ENCODE measurements around the gene LAS1L. TPM values are rescaled to one million over a fixed set of nuclear protein-coding genes. Genes with fewer than 3 reads are reported as not detected.

The LAS1L gene
- total and polyA plus RNA-seq, 9 of the 15 experiments (the other 6 are each of a cell fraction or from before 2014, with no cell fraction given) = 43.3 to 119 (median 86.4) TPM

- ATAC-seq (no peak), FAIRE-seq (no peak), DNase-seq (ENCODE audit: extremely low read depth in 1 of 4, low spot score in 3 of 4) (no peak)
- H3K9me1 ChIP-seq (ENCODE audit: control insufficient read depth, insufficient read depth, low read length) = no peaks in the 10 kb centered on the region
- TF ChIP-seq SPI1 (IDR thresholded peaks at IDR 0.05; ENCODE audit: borderline replicate concordance, low read depth, low read length) = peak; percentile 61
- TF ChIP-seq JUND (IDR thresholded peaks at IDR 0.05; ENCODE audit: borderline replicate concordance, low read depth, low read length) = no peak
- TF ChIP-seq JUND (tag; IDR thresholded peaks at IDR 0.05; ENCODE audit: borderline replicate concordance, low read depth, low read length) = no peak
- peak overlapping the region; percentile 68 for H2AFZ ChIP-seq (ENCODE audit: low read depth, low read length)
- no peaks in the 10 kb centered on the region for H3K9me3 ChIP-seq (replicated peaks; ENCODE audit: control insufficient read depth, insufficient read depth, low read depth, low read length)
- intact Hi-C loops (cut with micrococcal nuclease) (no loop called here), in situ Hi-C loops (cut with MboI) (no loop called here)
- H3K9ac ChIP-seq (ENCODE audit: insufficient read depth in 1 of 2, low read depth in 2 of 2, low read length in 2 of 2) = no peak overlapping the region
- no peaks in the 10 kb centered on the region for H3K36me3 ChIP-seq (ENCODE audit: control insufficient read depth, insufficient read depth, low read length)
- H3K4me2 ChIP-seq (ENCODE audit: insufficient read depth, low read length) = no peak overlapping the region
- H3K79me2 ChIP-seq (ENCODE audit: control insufficient read depth, insufficient read depth, low read length) = no peaks in the 10 kb centered on the region
- CTCF ChIA-PET (ENCODE audit: low intra/inter-chr PET ratio) = no interaction called here
- peaks cover 0 to 4% of the 10 kb centered on the region in 2 experiments; a peak in 3 of 5 replicates for H3K4me1 ChIP-seq (replicated peaks in 1 of 2; ENCODE audit: control insufficient read depth in 2 of 2, insufficient read depth in 2 of 2, low read length in 2 of 2)
- H4K20me1 ChIP-seq (replicated peaks; ENCODE audit: control insufficient read depth, insufficient read depth, low read length) = no peaks in the 10 kb centered on the region
- POLR2A ChIA-PET = interaction anchor here (0.6 to 1.4 kb wide), 3 partner anchors 12 to 22 kb away, joined by 3 read pairs; no protein-coding TSS in a partner anchor
- no TSS peak for BruUV-seq (replicated peaks)
- no peaks in the 10 kb centered on the region for H3K27me3 ChIP-seq (ENCODE audit: control insufficient read depth in 2 of 2, insufficient read depth in 2 of 2, low read length in 2 of 2)
- no peak overlapping the region for H3K27ac ChIP-seq (ENCODE audit: extremely low read depth, low read depth, low read length)
- no peak overlapping the region for H3K4me3 ChIP-seq
- 8% methylated on average over 2 of the region's 2 CpGs for WGBS (ENCODE audit: insufficient coverage, low coverage, missing lambda C conversion rate)
Observed at GRCh38 chrX:65574356-65574755, 39.8 kb upstream of the LAS1L start.

GRCh38 chrX:65572971-65573370 is 38.4 kb upstream of the LAS1L start:
- intact Hi-C loops (cut with micrococcal nuclease) (no loop called here), in situ Hi-C loops (cut with MboI) (no loop called here)
- H3K4me3 ChIP-seq = no peak overlapping the region
- no peaks in the 10 kb centered on the region for H4K20me1 ChIP-seq (replicated peaks; ENCODE audit: control insufficient read depth, insufficient read depth, low read length)
- H3K9me1 ChIP-seq (ENCODE audit: control insufficient read depth, insufficient read depth, low read length) = no peaks in the 10 kb centered on the region
- H3K27ac ChIP-seq (ENCODE audit: extremely low read depth, low read depth, low read length) = no peak overlapping the region
- no peak overlapping the region for H2AFZ ChIP-seq (ENCODE audit: low read depth, low read length)
- H3K27me3 ChIP-seq (ENCODE audit: control insufficient read depth in 2 of 2, insufficient read depth in 2 of 2, low read length in 2 of 2) = no peaks in the 10 kb centered on the region
- H3K9me3 ChIP-seq (replicated peaks; ENCODE audit: control insufficient read depth, insufficient read depth, low read depth, low read length) = no peaks in the 10 kb centered on the region
- no peaks in the 10 kb centered on the region for H3K36me3 ChIP-seq (ENCODE audit: control insufficient read depth, insufficient read depth, low read length)
- no peak overlapping the region for H3K9ac ChIP-seq (ENCODE audit: insufficient read depth in 1 of 2, low read depth in 2 of 2, low read length in 2 of 2)
- H3K4me2 ChIP-seq (ENCODE audit: insufficient read depth, low read length) = no peak overlapping the region
- ATAC-seq = no peak
- DNase-seq (ENCODE audit: extremely low read depth in 1 of 4, low spot score in 3 of 4) = no peak
- peaks cover 0 to 4% of the 10 kb centered on the region in 2 experiments; a peak in 3 of 5 replicates for H3K4me1 ChIP-seq (replicated peaks in 1 of 2; ENCODE audit: control insufficient read depth in 2 of 2, insufficient read depth in 2 of 2, low read length in 2 of 2)
- H3K79me2 ChIP-seq (ENCODE audit: control insufficient read depth, insufficient read depth, low read length) = no peaks in the 10 kb centered on the region
- CTCF ChIA-PET (ENCODE audit: low intra/inter-chr PET ratio) = no interaction called here
- FAIRE-seq = no peak
- POLR2A ChIA-PET = no interaction called here
- no TSS peak for BruUV-seq (replicated peaks)
- WGBS (ENCODE audit: insufficient coverage, low coverage, missing lambda C conversion rate) = 35% methylated on average over 4 of the region's 4 CpGs
- no peak for TF ChIP-seq HINFP (tag; conservative IDR thresholded peaks at IDR 0.05; ENCODE audit: low read depth)
